ENCODE measurements around the gene CCDC142.

The CCDC142 gene

GRCh38 chr2:74512744-74513604 lies 30.2 kb upstream of the CCDC142 start:
- DNase-seq (ENCODE audit: low read depth in 2 of 2) = no peak
- no peak overlapping the region for H3K4me3 ChIP-seq (replicated peaks in 1 of 2; ENCODE audit: low read depth in 2 of 2, low read length in 2 of 2)
- no peak for TF ChIP-seq CTCF (IDR thresholded peaks at IDR 0.05; ENCODE audit: low read depth, low read length)

GRCh38 chr2:74511104-74511989 lies 28.5 kb upstream of the CCDC142 start:
- no peak for TF ChIP-seq CTCF (IDR thresholded peaks at IDR 0.05; ENCODE audit: low read depth, low read length)
- no peak overlapping the region for H3K4me3 ChIP-seq (replicated peaks in 1 of 2; ENCODE audit: low read depth in 2 of 2, low read length in 2 of 2)
- peak in 1 of 2 donors; percentile 34 for DNase-seq (ENCODE audit: low read depth in 2 of 2)

GRCh38 chr2:74510272-74510671 lies 27.5 kb upstream of the CCDC142 start:
- H3K4me3 ChIP-seq (replicated peaks in 1 of 2; ENCODE audit: low read depth in 2 of 2, low read length in 2 of 2) = no peak overlapping the region
- no peak for TF ChIP-seq CTCF (IDR thresholded peaks at IDR 0.05; ENCODE audit: low read depth, low read length)

GRCh38 chr2:74507926-74508520 lies 25.2 kb upstream of the CCDC142 start:
- H3K4me3 ChIP-seq (replicated peaks in 1 of 2; ENCODE audit: low read depth in 2 of 2, low read length in 2 of 2) = peak overlapping the region; percentile 97
- peak; percentile 41 to 46 for DNase-seq (ENCODE audit: low read depth in 2 of 2)
- no peak for TF ChIP-seq CTCF (IDR thresholded peaks at IDR 0.05; ENCODE audit: low read depth, low read length)

More at GRCh38 chr2:74510272-74510671, 27.5 kb upstream of the CCDC142 start:
- DNase-seq (ENCODE audit: low read depth in 2 of 2) = no peak

- peak; percentile 98 to 99 for DNase-seq (ENCODE audit: low read depth in 2 of 2)
- TF ChIP-seq CTCF (IDR thresholded peaks at IDR 0.05; ENCODE audit: low read depth, low read length) = peak; percentile 30
- H3K4me3 ChIP-seq (replicated peaks in 1 of 2; ENCODE audit: low read depth in 2 of 2, low read length in 2 of 2) = peak within 1 kb of the TSS; percentile 97
These were observed 24.5 kb upstream of the CCDC142 start, which contains the start of gene PCGF1 for GRCh38 chr2:74507145-74507925. TSS of gene PCGF1 (minus strand) at chr2:74507695. CDS start at chr2:74507668, 27 bp downstream.

Data from cardiac fibroblast (primary cell).